Erythroblast (primary cell): ENCODE results near the gene TREH.

ENCODE experiments used
- GATA1 ChIP-seq: IDR thresholded peaks from 2 replicates; pipeline ENCODE4 v1.6.1; 2011; ENCODE audit warnings: low read depth, mild to moderate bottlenecking, control low read depth, low read length, moderate library complexity
- POLR2A ChIP-seq: IDR thresholded peaks from 2 replicates; pipeline ENCODE4 v1.6.1; 2011; ENCODE audit warnings: mild to moderate bottlenecking, low read length

- TF ChIP-seq POLR2A (no peak), GATA1 (no peak)
These were observed 36.4 kb upstream of the TREH start for GRCh38 chr11:118715837-118716260.
